GM18505 (cell line): Measurements from ENCODE around the gene PSMA4.
"Not testable (repeated sequence)": the region's sequence is repeated elsewhere in the genome, so short reads cannot be mapped to it uniquely, and the experiment has no call there.

Experiments used
- ATAC-seq: cut with Tn5 transposase; IDR thresholded peaks from one replicate; pipeline ENCODE4 v1.9.1; 2021; ENCODE audit not compliant: unreplicated experiment
- POLR2A ChIP-seq: IDR thresholded peaks from 4 replicates; pipeline ENCODE4 v1.6.1; 2011; ENCODE audit warnings: borderline replicate concordance; ENCODE audit not compliant: insufficient read depth, insufficient read length; ENCODE audit errors: extremely low read depth

PSMA4 gene

GRCh38 chr15:78537266-78537905, 2.9 kb upstream of the PSMA4 start:
- TF ChIP-seq POLR2A: no peak
- ATAC-seq: no peak

GRCh38 chr15:78538358-78538757, 1.9 kb upstream of the PSMA4 start:
- ATAC-seq: no peak
- no peak for TF ChIP-seq POLR2A

GRCh38 chr15:78539464-78540140, 642 bp upstream of the PSMA4 start:
- peak; percentile 10 for ATAC-seq

- ATAC-seq: no peak
- no peak for TF ChIP-seq POLR2A
These were observed 863 bp downstream of the PSMA4 start for GRCh38 chr15:78540871-78541743.

- no peak for TF ChIP-seq POLR2A
These were observed 1.4 kb downstream of the PSMA4 start for GRCh38 chr15:78541744-78542034.

GRCh38 chr15:78542647-78543046, 2.4 kb downstream of the PSMA4 start:
- TF ChIP-seq POLR2A: no peak
- ATAC-seq: no peak

More at GRCh38 chr15:78541744-78542034, 1.4 kb downstream of the PSMA4 start:
- no peak for ATAC-seq

- no peak for TF ChIP-seq POLR2A
- no peak for ATAC-seq
These were observed 9.9 kb downstream of the PSMA4 start for GRCh38 chr15:78550194-78550593.

GRCh38 chr15:78550815-78551214, 10.6 kb downstream of the PSMA4 start:
- ATAC-seq: no peak
- TF ChIP-seq POLR2A: no peak

GRCh38 chr15:78551902-78552301, 11.7 kb downstream of the PSMA4 start:
- no peak for ATAC-seq
- TF ChIP-seq POLR2A: no peak

GRCh38 chr15:78552597-78552996, 12.4 kb downstream of the PSMA4 start:
- ATAC-seq: no peak
- TF ChIP-seq POLR2A: no peak

- not testable (repeated sequence) for ATAC-seq
These were observed 20.0 kb downstream of the PSMA4 start for GRCh38 chr15:78560201-78560600.

GRCh38 chr15:78561490-78561889, 21.2 kb downstream of the PSMA4 start:
- no peak for ATAC-seq
- no peak for TF ChIP-seq POLR2A

GRCh38 chr15:78563092-78563491, 22.8 kb downstream of the PSMA4 start:
- no peak for ATAC-seq
- no peak for TF ChIP-seq POLR2A

- no peak for TF ChIP-seq POLR2A
- ATAC-seq: peak; percentile 17
These were observed 24.5 kb downstream of the PSMA4 start for GRCh38 chr15:78564743-78565096.
